ENCODE results near the gene MYD88. TPM values are rescaled to one million over a fixed set of nuclear protein-coding genes. Genes with fewer than 3 reads are reported as not detected.
A peak's percentile ranks its signal among the peaks of the same experiment; 100 is the strongest.

The MYD88 gene
- total and polyA plus RNA-seq, 9 of the 15 experiments (the other 6 are each of a cell fraction or from before 2014, with no cell fraction given) = 3.2 to 47.3 (median 27.6) TPM

GRCh38 chr3:38164952-38165721, 26.7 kb downstream of the MYD88 start, which contains the start of gene OXSR1 (continued):
- peak; percentile 95 for TF ChIP-seq E2F8 (IDR thresholded peaks at IDR 0.05; ENCODE audit: low read depth, partially characterized antibody)
- TF ChIP-seq ID3 (CRISPR knock-in tag; IDR thresholded peaks at IDR 0.05) = no peak
- TF ChIP-seq ID3 (tag; IDR thresholded peaks at IDR 0.05) = peak; percentile 81
- no peak for TF ChIP-seq ZNF354B (CRISPR knock-in tag; IDR thresholded peaks at IDR 0.05)
- TF ChIP-seq ZNF780A (CRISPR knock-in tag; IDR thresholded peaks at IDR 0.05) = no peak
- TF ChIP-seq ZBTB49 (CRISPR knock-in tag; IDR thresholded peaks at IDR 0.05; ENCODE audit: borderline replicate concordance) = no peak
- TF ChIP-seq, protein P1, sequence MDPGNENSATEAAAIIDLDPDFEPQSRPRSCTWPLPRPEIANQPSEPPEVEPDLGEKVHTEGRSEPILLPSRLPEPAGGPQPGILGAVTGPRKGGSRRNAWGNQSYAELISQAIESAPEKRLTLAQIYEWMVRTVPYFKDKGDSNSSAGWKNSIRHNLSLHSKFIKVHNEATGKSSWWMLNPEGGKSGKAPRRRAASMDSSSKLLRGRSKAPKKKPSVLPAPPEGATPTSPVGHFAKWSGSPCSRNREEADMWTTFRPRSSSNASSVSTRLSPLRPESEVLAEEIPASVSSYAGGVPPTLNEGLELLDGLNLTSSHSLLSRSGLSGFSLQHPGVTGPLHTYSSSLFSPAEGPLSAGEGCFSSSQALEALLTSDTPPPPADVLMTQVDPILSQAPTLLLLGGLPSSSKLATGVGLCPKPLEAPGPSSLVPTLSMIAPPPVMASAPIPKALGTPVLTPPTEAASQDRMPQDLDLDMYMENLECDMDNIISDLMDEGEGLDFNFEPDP (CRISPR knock-in tag; IDR thresholded peaks at IDR 0.05) = no peak
- peak; percentile 26 to 49; a peak in 3 of 4 replicates for TF ChIP-seq SIX5 (IDR thresholded peaks at IDR 0.05; ENCODE audit: borderline replicate concordance in 1 of 2, insufficient read depth in 1 of 2, low read depth in 1 of 2, low read length in 2 of 2)
- TF ChIP-seq PHF21A (IDR thresholded peaks at IDR 0.05; ENCODE audit: borderline replicate concordance, low read depth) = no peak
- peak; percentile 94 for TF ChIP-seq ZBTB12 (CRISPR knock-in tag; IDR thresholded peaks at IDR 0.05)
- TF ChIP-seq TCF7 (IDR thresholded peaks at IDR 0.05; ENCODE audit: borderline replicate concordance) = no peak
- TF ChIP-seq, protein P2, sequence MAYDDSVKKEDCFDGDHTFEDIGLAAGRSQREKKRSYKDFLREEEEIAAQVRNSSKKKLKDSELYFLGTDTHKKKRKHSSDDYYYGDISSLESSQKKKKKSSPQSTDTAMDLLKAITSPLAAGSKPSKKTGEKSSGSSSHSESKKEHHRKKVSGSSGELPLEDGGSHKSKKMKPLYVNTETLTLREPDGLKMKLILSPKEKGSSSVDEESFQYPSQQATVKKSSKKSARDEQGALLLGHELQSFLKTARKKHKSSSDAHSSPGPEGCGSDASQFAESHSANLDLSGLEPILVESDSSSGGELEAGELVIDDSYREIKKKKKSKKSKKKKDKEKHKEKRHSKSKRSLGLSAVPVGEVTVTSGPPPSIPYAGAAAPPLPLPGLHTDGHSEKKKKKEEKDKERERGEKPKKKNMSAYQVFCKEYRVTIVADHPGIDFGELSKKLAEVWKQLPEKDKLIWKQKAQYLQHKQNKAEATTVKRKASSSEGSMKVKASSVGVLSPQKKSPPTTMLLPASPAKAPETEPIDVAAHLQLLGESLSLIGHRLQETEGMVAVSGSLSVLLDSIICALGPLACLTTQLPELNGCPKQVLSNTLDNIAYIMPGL (CRISPR knock-in tag; IDR thresholded peaks at IDR 0.05) = peak; percentile 88; the same call in 1 of the 2 replicates
- no peak for TF ChIP-seq DACH1 (IDR thresholded peaks at IDR 0.05; ENCODE audit: partially characterized antibody)
- no peak for TF ChIP-seq EZH2 (IDR thresholded peaks at IDR 0.05; ENCODE audit: borderline replicate concordance, low read depth, low read length)
- peak; percentile 85; the same call in 1 of the 2 replicates for TF ChIP-seq KLF13 (tag; IDR thresholded peaks at IDR 0.05; ENCODE audit: borderline replicate concordance, low read depth)
- TF ChIP-seq PTTG1 (tag; IDR thresholded peaks at IDR 0.05; ENCODE audit: low read depth) = no peak
